Activated naive CD4-positive, alpha-beta T cell treated with anti-CD3 and anti-CD28 coated beads, Interleukin-2, amount 50 U/mL, for 24 hours (primary cell): ENCODE data around the gene CTTNBP2NL.
"Not testable (repeated sequence)": the region's sequence is repeated elsewhere in the genome, so short reads cannot be mapped to it uniquely, and the experiment has no call there.

Experiments
- H3K27ac Mint-ChIP-seq: one replicate; pipeline ENCODE4 v1.8.0; 2021; ENCODE audit warnings: mild to moderate bottlenecking, mixed read lengths
- H3K27me3 Mint-ChIP-seq: one replicate; pipeline ENCODE4 v1.8.0; 2021; ENCODE audit warnings: mixed read lengths
- H3K36me3 Mint-ChIP-seq: one replicate; pipeline ENCODE4 v1.8.0; 2021; ENCODE audit warnings: mixed read lengths
- H3K4me1 Mint-ChIP-seq: one replicate; pipeline ENCODE4 v1.8.0; 2021; ENCODE audit warnings: mixed read lengths
- H3K4me3 Mint-ChIP-seq: one replicate; pipeline ENCODE4 v1.8.0; 2021; ENCODE audit warnings: mild to moderate bottlenecking, mixed read lengths
- H3K9me3 Mint-ChIP-seq: one replicate; pipeline ENCODE4 v1.8.0; 2021; ENCODE audit warnings: mixed read lengths

The CTTNBP2NL gene

GRCh38 chr1:112460615-112461014 is 64.6 kb downstream of the CTTNBP2NL start:
- Mint-ChIP-seq H3K4me3 (no peak overlapping the region), H3K27me3 (peaks cover 2% of the 10 kb centered on the region), H3K27ac (no peak overlapping the region), H3K36me3 (no peaks in the 10 kb centered on the region), H3K4me1 (peaks cover 2% of the 10 kb centered on the region), H3K9me3 (no peaks in the 10 kb centered on the region)

GRCh38 chr1:112461200-112461871 is 65.3 kb downstream of the CTTNBP2NL start:
- peaks cover 2% of the 10 kb centered on the region for H3K27me3 Mint-ChIP-seq
- peaks cover 10% of the 10 kb centered on the region for H3K4me1 Mint-ChIP-seq
- no peak overlapping the region for H3K4me3 Mint-ChIP-seq
- H3K36me3 Mint-ChIP-seq: no peaks in the 10 kb centered on the region
- H3K27ac Mint-ChIP-seq: no peak overlapping the region
- no peaks in the 10 kb centered on the region for H3K9me3 Mint-ChIP-seq

- H3K27me3 Mint-ChIP-seq: peaks cover 5% of the 10 kb centered on the region
- H3K27ac Mint-ChIP-seq: no peak overlapping the region
- no peaks in the 10 kb centered on the region for H3K36me3 Mint-ChIP-seq
- peaks cover 15% of the 10 kb centered on the region for H3K4me1 Mint-ChIP-seq
- no peak overlapping the region for H3K4me3 Mint-ChIP-seq
- no peaks in the 10 kb centered on the region for H3K9me3 Mint-ChIP-seq
These were observed 66.9 kb downstream of the CTTNBP2NL start for GRCh38 chr1:112462953-112463279.

- peaks cover 5% of the 10 kb centered on the region for H3K27me3 Mint-ChIP-seq
- no peak overlapping the region for H3K4me3 Mint-ChIP-seq
- H3K9me3 Mint-ChIP-seq: no peaks in the 10 kb centered on the region
- H3K4me1 Mint-ChIP-seq: peaks cover 15% of the 10 kb centered on the region
- H3K27ac Mint-ChIP-seq: no peak overlapping the region
- no peaks in the 10 kb centered on the region for H3K36me3 Mint-ChIP-seq
These were observed 68.5 kb downstream of the CTTNBP2NL start for GRCh38 chr1:112464501-112464900.

GRCh38 chr1:112465122-112465521 is 69.1 kb downstream of the CTTNBP2NL start:
- Mint-ChIP-seq H3K27me3 (peaks cover 7% of the 10 kb centered on the region), H3K27ac (no peak overlapping the region), H3K4me3 (no peak overlapping the region), H3K4me1 (peaks cover 15% of the 10 kb centered on the region), H3K36me3 (no peaks in the 10 kb centered on the region), H3K9me3 (no peaks in the 10 kb centered on the region)

GRCh38 chr1:112466078-112466660 is 70.2 kb downstream of the CTTNBP2NL start:
- Mint-ChIP-seq H3K27me3 (peaks cover 9% of the 10 kb centered on the region), H3K4me3 (peak overlapping the region; percentile 87), H3K36me3 (no peaks in the 10 kb centered on the region), H3K4me1 (peaks cover 15% of the 10 kb centered on the region), H3K9me3 (no peaks in the 10 kb centered on the region), H3K27ac (peak overlapping the region; percentile 14)

GRCh38 chr1:112470324-112470723 is 74.3 kb downstream of the CTTNBP2NL start:
- Mint-ChIP-seq H3K27me3 (peaks cover 25% of the 10 kb centered on the region), H3K4me1 (peaks cover 15% of the 10 kb centered on the region)
- not testable (repeated sequence) for H3K4me3 Mint-ChIP-seq, H3K9me3 Mint-ChIP-seq, H3K27ac Mint-ChIP-seq, H3K36me3 Mint-ChIP-seq

- H3K27me3 Mint-ChIP-seq: peaks cover 25% of the 10 kb centered on the region
These were observed 75.0 kb downstream of the CTTNBP2NL start for GRCh38 chr1:112470966-112471365.

GRCh38 chr1:112472142-112472541 is 76.1 kb downstream of the CTTNBP2NL start:
- no peak overlapping the region for H3K4me3 Mint-ChIP-seq
- peaks cover 12% of the 10 kb centered on the region for H3K9me3 Mint-ChIP-seq
- no peaks in the 10 kb centered on the region for H3K4me1 Mint-ChIP-seq
- no peaks in the 10 kb centered on the region for H3K36me3 Mint-ChIP-seq
- peaks cover 22% of the 10 kb centered on the region for H3K27me3 Mint-ChIP-seq
- no peak overlapping the region for H3K27ac Mint-ChIP-seq

More at GRCh38 chr1:112470966-112471365, 75.0 kb downstream of the CTTNBP2NL start:
- no peak overlapping the region for H3K4me3 Mint-ChIP-seq
- peaks cover 5% of the 10 kb centered on the region for H3K9me3 Mint-ChIP-seq
- no peaks in the 10 kb centered on the region for H3K36me3 Mint-ChIP-seq
- peaks cover 9% of the 10 kb centered on the region for H3K4me1 Mint-ChIP-seq
- no peak overlapping the region for H3K27ac Mint-ChIP-seq

GRCh38 chr1:112477550-112477949 is 81.5 kb downstream of the CTTNBP2NL start:
- Mint-ChIP-seq H3K36me3 (peaks cover 6% of the 10 kb centered on the region), H3K4me3 (no peak overlapping the region), H3K27me3 (peaks cover 18% of the 10 kb centered on the region), H3K27ac (no peak overlapping the region), H3K4me1 (no peaks in the 10 kb centered on the region), H3K9me3 (peaks cover 25% of the 10 kb centered on the region)

- Mint-ChIP-seq H3K27ac (no peak overlapping the region), H3K27me3 (peaks cover 14% of the 10 kb centered on the region), H3K36me3 (peaks cover 6% of the 10 kb centered on the region), H3K4me3 (no peak overlapping the region), H3K4me1 (no peaks in the 10 kb centered on the region), H3K9me3 (peaks cover 25% of the 10 kb centered on the region)
These were observed 82.3 kb downstream of the CTTNBP2NL start for GRCh38 chr1:112478314-112478713.

- not testable (repeated sequence) for H3K9me3 Mint-ChIP-seq, H3K27ac Mint-ChIP-seq, H3K4me3 Mint-ChIP-seq, H3K36me3 Mint-ChIP-seq, H3K4me1 Mint-ChIP-seq
- H3K27me3 Mint-ChIP-seq: peaks cover 14% of the 10 kb centered on the region
These were observed 90.0 kb downstream of the CTTNBP2NL start for GRCh38 chr1:112486063-112486462.

- H3K9me3 Mint-ChIP-seq, H3K4me3 Mint-ChIP-seq, H3K36me3 Mint-ChIP-seq, H3K27ac Mint-ChIP-seq, H3K4me1 Mint-ChIP-seq: not testable (repeated sequence)
- H3K27me3 Mint-ChIP-seq: peaks cover 11% of the 10 kb centered on the region
These were observed 91.7 kb downstream of the CTTNBP2NL start for GRCh38 chr1:112487686-112488085.

GRCh38 chr1:112488141-112488540 is 92.1 kb downstream of the CTTNBP2NL start:
- Mint-ChIP-seq H3K36me3 (no peaks in the 10 kb centered on the region), H3K4me1 (no peaks in the 10 kb centered on the region), H3K27ac (no peak overlapping the region), H3K4me3 (no peak overlapping the region), H3K9me3 (no peaks in the 10 kb centered on the region), H3K27me3 (peaks cover 11% of the 10 kb centered on the region)

- Mint-ChIP-seq H3K27ac (no peak overlapping the region), H3K9me3 (no peaks in the 10 kb centered on the region), H3K4me3 (no peak overlapping the region), H3K27me3 (peaks cover 16% of the 10 kb centered on the region), H3K36me3 (no peaks in the 10 kb centered on the region), H3K4me1 (no peaks in the 10 kb centered on the region)
These were observed 96.1 kb downstream of the CTTNBP2NL start for GRCh38 chr1:112492076-112492475.

GRCh38 chr1:112493351-112493750 is 97.3 kb downstream of the CTTNBP2NL start:
- H3K4me1 Mint-ChIP-seq: no peaks in the 10 kb centered on the region
- H3K27me3 Mint-ChIP-seq: peaks cover 20% of the 10 kb centered on the region
- H3K27ac Mint-ChIP-seq: no peak overlapping the region
- no peaks in the 10 kb centered on the region for H3K36me3 Mint-ChIP-seq
- H3K9me3 Mint-ChIP-seq: no peaks in the 10 kb centered on the region
- H3K4me3 Mint-ChIP-seq: no peak overlapping the region

- H3K27me3 Mint-ChIP-seq: peaks cover 25% of the 10 kb centered on the region
- H3K4me3 Mint-ChIP-seq: no peak overlapping the region
- no peak overlapping the region for H3K27ac Mint-ChIP-seq
- H3K36me3 Mint-ChIP-seq: no peaks in the 10 kb centered on the region
- H3K9me3 Mint-ChIP-seq: no peaks in the 10 kb centered on the region
- no peaks in the 10 kb centered on the region for H3K4me1 Mint-ChIP-seq
These were observed 100.3 kb downstream of the CTTNBP2NL start for GRCh38 chr1:112496290-112496689.
